ENCODE data around the gene HHIPL1. TPM values are rescaled to one million over a fixed set of nuclear protein-coding genes. Genes with fewer than 3 reads are reported as not detected.

The HHIPL1 gene
- total RNA-seq, 3 donors from 2014 or later (not counting 1 experiment from before 2014, with no cell fraction given): not detected

GRCh38 chr14:99674776-99675381, 29.9 kb downstream of the HHIPL1 start:
- H3K36me3 Mint-ChIP-seq: no peaks in the 10 kb centered on the region
- no peak for ATAC-seq
- 59% methylated on average over 60 of the region's 60 CpGs for WGBS (ENCODE audit: insufficient coverage)

DNA sequence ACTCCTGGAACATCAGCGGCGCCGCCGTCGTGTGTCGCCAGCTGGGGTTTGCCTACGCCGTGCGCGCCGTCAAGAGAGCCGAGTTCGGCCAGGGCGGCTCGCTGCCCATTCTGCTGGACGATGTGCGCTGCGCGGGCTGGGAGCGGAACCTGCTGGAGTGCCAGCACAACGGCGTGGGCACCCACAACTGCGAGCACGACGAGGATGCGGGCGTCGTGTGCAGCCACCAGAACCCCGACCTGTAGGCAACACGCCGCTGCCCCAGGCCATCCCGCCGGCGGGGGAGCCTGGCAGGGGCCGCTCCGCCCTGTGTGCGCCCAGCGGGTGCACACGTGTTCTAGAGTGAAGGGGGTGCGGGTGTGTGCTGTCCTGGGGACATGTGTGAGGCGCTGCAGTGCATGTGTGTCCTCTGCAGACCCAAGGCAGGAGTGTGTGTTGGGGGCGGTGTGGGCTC, 30.5 kb downstream of the HHIPL1 start:
- peaks cover 0 to 5% of the 10 kb centered on the region in 2 donors for H3K27me3 Mint-ChIP-seq (ENCODE audit: low read depth in 2 of 2)
- H3K4me1 Mint-ChIP-seq: peaks cover 0 to 14% of the 10 kb centered on the region in 2 donors
- intact Hi-C loops (cut with micrococcal nuclease): no loop called here
- Histone ChIP-seq H3K27me3 (ENCODE audit: control insufficient read depth, insufficient read depth, low read length) (no peaks in the 10 kb centered on the region), H3K4me3 (ENCODE audit: low read length) (no peak overlapping the region), H3K4me1 (ENCODE audit: control insufficient read depth, insufficient read depth, low read length) (peaks cover 31% of the 10 kb centered on the region), H3K9me3 (ENCODE audit: control insufficient read depth, insufficient read depth, low read length) (peaks cover 8% of the 10 kb centered on the region), H3K36me3 (ENCODE audit: control insufficient read depth, insufficient read depth, low read length) (no peaks in the 10 kb centered on the region), H3K27ac (ENCODE audit: low read length) (no peak overlapping the region)
- H3K9me3 Mint-ChIP-seq: no peaks in the 10 kb centered on the region
- no peaks in the 10 kb centered on the region for H3K36me3 Mint-ChIP-seq
- WGBS (ENCODE audit: insufficient coverage): 49% methylated on average over 42 of the region's 42 CpGs
- no peak for ATAC-seq
- TF ChIP-seq, protein P1, sequence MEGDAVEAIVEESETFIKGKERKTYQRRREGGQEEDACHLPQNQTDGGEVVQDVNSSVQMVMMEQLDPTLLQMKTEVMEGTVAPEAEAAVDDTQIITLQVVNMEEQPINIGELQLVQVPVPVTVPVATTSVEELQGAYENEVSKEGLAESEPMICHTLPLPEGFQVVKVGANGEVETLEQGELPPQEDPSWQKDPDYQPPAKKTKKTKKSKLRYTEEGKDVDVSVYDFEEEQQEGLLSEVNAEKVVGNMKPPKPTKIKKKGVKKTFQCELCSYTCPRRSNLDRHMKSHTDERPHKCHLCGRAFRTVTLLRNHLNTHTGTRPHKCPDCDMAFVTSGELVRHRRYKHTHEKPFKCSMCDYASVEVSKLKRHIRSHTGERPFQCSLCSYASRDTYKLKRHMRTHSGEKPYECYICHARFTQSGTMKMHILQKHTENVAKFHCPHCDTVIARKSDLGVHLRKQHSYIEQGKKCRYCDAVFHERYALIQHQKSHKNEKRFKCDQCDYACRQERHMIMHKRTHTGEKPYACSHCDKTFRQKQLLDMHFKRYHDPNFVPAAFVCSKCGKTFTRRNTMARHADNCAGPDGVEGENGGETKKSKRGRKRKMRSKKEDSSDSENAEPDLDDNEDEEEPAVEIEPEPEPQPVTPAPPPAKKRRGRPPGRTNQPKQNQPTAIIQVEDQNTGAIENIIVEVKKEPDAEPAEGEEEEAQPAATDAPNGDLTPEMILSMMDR (IDR thresholded peaks at IDR 0.05): no peak
- no peak overlapping the region for H3K27ac Mint-ChIP-seq
- no peak for DNase-seq
- H3K4me3 Mint-ChIP-seq: no peak overlapping the region

More at GRCh38 chr14:99674776-99675381, 29.9 kb downstream of the HHIPL1 start:
- Mint-ChIP-seq H3K27ac (no peak overlapping the region), H3K27me3 (ENCODE audit: low read depth in 2 of 2) (peaks cover 0 to 7% of the 10 kb centered on the region in 2 donors), H3K9me3 (no peaks in the 10 kb centered on the region), H3K4me3 (no peak overlapping the region), H3K4me1 (peaks cover 0 to 14% of the 10 kb centered on the region in 2 donors)
- H3K36me3 ChIP-seq (ENCODE audit: control insufficient read depth, insufficient read depth, low read length): no peaks in the 10 kb centered on the region
- TF ChIP-seq, protein P1 (IDR thresholded peaks at IDR 0.05): no peak
- intact Hi-C loops (cut with micrococcal nuclease): no loop called here
- no peaks in the 10 kb centered on the region for H3K27me3 ChIP-seq (ENCODE audit: control insufficient read depth, insufficient read depth, low read length)
- no peak overlapping the region for H3K4me3 ChIP-seq (ENCODE audit: low read length)
- peaks cover 31% of the 10 kb centered on the region for H3K4me1 ChIP-seq (ENCODE audit: control insufficient read depth, insufficient read depth, low read length)
- peaks cover 8% of the 10 kb centered on the region for H3K9me3 ChIP-seq (ENCODE audit: control insufficient read depth, insufficient read depth, low read length)
- no peak overlapping the region for H3K27ac ChIP-seq (ENCODE audit: low read length)
- DNase-seq: no peak

DNA sequence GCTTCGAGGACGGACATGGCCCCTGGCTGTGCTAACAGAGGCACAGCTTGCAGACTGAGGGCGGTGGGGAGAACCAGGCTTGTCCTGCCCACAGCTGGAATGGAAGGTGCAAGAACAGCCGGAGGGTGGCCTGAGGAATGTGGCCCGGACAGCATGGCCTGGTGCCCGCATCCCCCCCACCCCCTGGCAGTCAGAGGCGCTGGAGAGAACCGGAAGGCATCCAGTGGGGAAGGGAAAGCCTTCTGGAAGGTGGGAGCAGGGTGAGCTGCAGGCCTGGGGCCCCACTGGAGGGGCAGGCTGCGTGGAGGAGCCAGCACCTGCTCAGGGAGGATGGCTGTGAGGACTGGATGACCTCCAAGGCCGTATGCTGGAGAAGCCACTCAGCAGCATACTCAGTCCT, 31.0 kb downstream of the HHIPL1 start:
- TF ChIP-seq, protein P1 (IDR thresholded peaks at IDR 0.05): no peak
- 71% methylated on average over 10 of the region's 10 CpGs for WGBS (ENCODE audit: insufficient coverage)
- no peaks in the 10 kb centered on the region for H3K9me3 Mint-ChIP-seq
- Histone ChIP-seq H3K27ac (ENCODE audit: low read length) (no peak overlapping the region), H3K4me3 (ENCODE audit: low read length) (no peak overlapping the region), H3K36me3 (ENCODE audit: control insufficient read depth, insufficient read depth, low read length) (no peaks in the 10 kb centered on the region), H3K27me3 (ENCODE audit: control insufficient read depth, insufficient read depth, low read length) (no peaks in the 10 kb centered on the region), H3K4me1 (ENCODE audit: control insufficient read depth, insufficient read depth, low read length) (peaks cover 31% of the 10 kb centered on the region), H3K9me3 (ENCODE audit: control insufficient read depth, insufficient read depth, low read length) (peaks cover 8% of the 10 kb centered on the region)
- intact Hi-C loops (cut with micrococcal nuclease): no loop called here
- no peak for DNase-seq
- no peaks in the 10 kb centered on the region for H3K36me3 Mint-ChIP-seq
- H3K27me3 Mint-ChIP-seq (ENCODE audit: low read depth in 2 of 2): peaks cover 0 to 3% of the 10 kb centered on the region in 2 donors
- H3K4me1 Mint-ChIP-seq: peaks cover 0 to 14% of the 10 kb centered on the region in 2 donors
- H3K4me3 Mint-ChIP-seq: no peak overlapping the region
- ATAC-seq: no peak
- no peak overlapping the region for H3K27ac Mint-ChIP-seq

GRCh38 chr14:99676657-99677056, 31.7 kb downstream of the HHIPL1 start:
- peaks cover 8% of the 10 kb centered on the region for H3K9me3 ChIP-seq (ENCODE audit: control insufficient read depth, insufficient read depth, low read length)
- H3K27ac Mint-ChIP-seq: no peak overlapping the region
- H3K27ac ChIP-seq (ENCODE audit: low read length): no peak overlapping the region
- no peak overlapping the region for H3K4me3 Mint-ChIP-seq
- H3K4me1 ChIP-seq (ENCODE audit: control insufficient read depth, insufficient read depth, low read length): peaks cover 31% of the 10 kb centered on the region
- H3K4me1 Mint-ChIP-seq: peaks cover 0 to 14% of the 10 kb centered on the region in 2 donors
- H3K27me3 Mint-ChIP-seq (ENCODE audit: low read depth in 2 of 2): peaks cover 0 to 3% of the 10 kb centered on the region in 2 donors
- H3K36me3 ChIP-seq (ENCODE audit: control insufficient read depth, insufficient read depth, low read length): no peaks in the 10 kb centered on the region
- H3K4me3 ChIP-seq (ENCODE audit: low read length): no peak overlapping the region
- DNase-seq: peak in 1 of 2 donors; percentile 30
- 73% methylated on average over 8 of the region's 8 CpGs for WGBS (ENCODE audit: insufficient coverage)
- no peaks in the 10 kb centered on the region for H3K9me3 Mint-ChIP-seq
- intact Hi-C loops (cut with micrococcal nuclease): no loop called here
- TF ChIP-seq, protein P1 (IDR thresholded peaks at IDR 0.05): no peak
- ATAC-seq: peak in 1 of 3 donors; percentile 36
- no peaks in the 10 kb centered on the region for H3K27me3 ChIP-seq (ENCODE audit: control insufficient read depth, insufficient read depth, low read length)
- H3K36me3 Mint-ChIP-seq: no peaks in the 10 kb centered on the region

All from natural killer cell (primary cell).